Subcutaneous abdominal adipose tissue (tissue), 5 donors: ENCODE results near the gene PRMT5.

Experiments
- H3K27ac ChIP-seq: one replicate; pipeline ENCODE4 v1.7.0; 2013; ENCODE audit warnings: low read depth, mild to moderate bottlenecking, inconsistent platforms, low read length, moderate library complexity
- H3K27me3 ChIP-seq, 5 donors: one replicate each; pipeline ENCODE4 v1.7.0; 2013; ENCODE audit warnings: low read length in 5 of 5, inconsistent platforms in 1 of 5; ENCODE audit not compliant: control insufficient read depth in 5 of 5, insufficient read depth in 4 of 5
- H3K36me3 ChIP-seq, 5 donors: one replicate each; pipeline ENCODE4 v1.7.0; 2013; ENCODE audit warnings: low read length in 5 of 5; ENCODE audit not compliant: control insufficient read depth in 5 of 5, insufficient read depth in 5 of 5
- H3K4me1 ChIP-seq, 5 donors: one replicate each; pipeline ENCODE4 v1.7.0; 2013; ENCODE audit warnings: low read length in 5 of 5, mild to moderate bottlenecking in 3 of 5, moderate library complexity in 1 of 5; ENCODE audit not compliant: control insufficient read depth in 5 of 5, insufficient read depth in 5 of 5
- H3K4me3 ChIP-seq, 5 donors: one replicate each; pipeline ENCODE4 v1.7.0; 2013; ENCODE audit warnings: low read length in 5 of 5, low read depth in 1 of 5
- H3K9ac ChIP-seq, 5 donors: one replicate each; pipeline ENCODE4 v1.7.0; 2013; ENCODE audit warnings: low read length in 5 of 5, mild to moderate bottlenecking in 4 of 5, moderate library complexity in 3 of 5
- H3K9me3 ChIP-seq, 5 donors: one replicate each; pipeline ENCODE4 v1.7.0; 2013; ENCODE audit warnings: low read length in 5 of 5; ENCODE audit not compliant: control insufficient read depth in 5 of 5
- donor health status: healthy.
- donor health status: healthy.
- donor health status: healthy.
- donor health status: healthy.
- donor health status: healthy.

Gene PRMT5

GRCh38 chr14:22870811-22871223, 58.4 kb downstream of the PRMT5 start:
- Histone ChIP-seq H3K9ac (peak overlapping the region; percentile 93 to 99 (median 96)), H3K4me1 (peaks cover 1 to 18% (median 15%) of the 10 kb centered on the region in 5 donors), H3K36me3 (peaks cover 0 to 26% (median 20%) of the 10 kb centered on the region in 5 donors), H3K27me3 (no peaks in the 10 kb centered on the region), H3K27ac (peak overlapping the region; percentile 99), H3K9me3 (no peaks in the 10 kb centered on the region), H3K4me3 (peak overlapping the region; percentile 79 to 88 (median 86))
